PC-9 (cell line): ENCODE measurements around the gene SKI. TPM values are rescaled to one million over a fixed set of nuclear protein-coding genes. Genes with fewer than 3 reads are reported as not detected.

Source experiments
- BruUV-seq: library from RNA; stranded (reverse); fragments of 400-500 nt; replicated peaks from 2 replicates; lab custom pipeline; 2021; lab: Mats Ljungman, UMichigan
- CTCF ChIA-PET: fragments of 300-600 bp; sonication (Branson Sonifier 250); formaldehyde crosslinking; loops from one replicate; lab custom pipeline; 2022; ENCODE audit warnings: antibody characterized with exemption; lab: Charles Lee
- POLR2A ChIA-PET: fragments of 300-600 bp; sonication (Branson Sonifier 250); formaldehyde crosslinking; loops from one replicate; lab custom pipeline; 2022; ENCODE audit warnings: antibody characterized with exemption; ENCODE audit not compliant: unreplicated experiment; lab: Charles Lee
- DNase-seq, 2 experiments: peaks; one replicate each; pipeline versions ENCODE4 v3.0.0 to v3.0.0-alpha.2; 2015 to 2022; ENCODE audit warnings: mixed read lengths in 1 of 2
- H2AFZ ChIP-seq: fragments of 200-600 bp; sonication (generic); 2 replicates; pipeline ENCODE4 v1.8.1; 2017; ENCODE audit warnings: antibody characterized with exemption
- H3F3A ChIP-seq: fragments of 200-600 bp; sonication (generic); 2 replicates; pipeline ENCODE4 v1.8.1; 2017; ENCODE audit warnings: antibody characterized with exemption, mild to moderate bottlenecking, low read depth; ENCODE audit not compliant: insufficient read depth
- H3K27ac ChIP-seq: fragments of 200-600 bp; sonication (generic); 2 replicates; pipeline ENCODE4 v1.6.1; 2016; ENCODE audit warnings: mixed run types
- H3K27me3 ChIP-seq: fragments of 200-600 bp; sonication (generic); 2 replicates; pipeline ENCODE4 v1.6.1; 2016; ENCODE audit warnings: low read depth, mixed run types; ENCODE audit not compliant: insufficient read depth
- H3K36me3 ChIP-seq: fragments of 200-600 bp; sonication (generic); 2 replicates; pipeline ENCODE4 v1.6.1; 2016; ENCODE audit warnings: low read depth, mixed run types
- H3K4me1 ChIP-seq: fragments of 200-600 bp; sonication (generic); replicated peaks from 2 replicates; pipeline ENCODE4 v1.6.1; 2016; ENCODE audit warnings: mixed run types; ENCODE audit not compliant: insufficient read depth
- H3K4me2 ChIP-seq: fragments of 200-600 bp; sonication (generic); 2 replicates; pipeline ENCODE4 v1.6.1; 2017; ENCODE audit warnings: mixed run types
- H3K4me3 ChIP-seq: fragments of 200-600 bp; sonication (generic); 2 replicates; pipeline ENCODE4 v1.6.1; 2016; ENCODE audit warnings: mixed run types
- H3K79me2 ChIP-seq: fragments of 200-600 bp; sonication (generic); 2 replicates; pipeline ENCODE4 v1.6.1; 2017; ENCODE audit warnings: low read depth, mixed run types
- H3K9me2 ChIP-seq: fragments of 200-600 bp; sonication (generic); 2 replicates; pipeline ENCODE4 v1.8.1; 2017; ENCODE audit warnings: mild to moderate bottlenecking; ENCODE audit not compliant: insufficient read depth
- H3K9me3 ChIP-seq: fragments of 200-600 bp; sonication (generic); 2 replicates; pipeline ENCODE4 v1.8.1; 2016; ENCODE audit warnings: low read depth; ENCODE audit not compliant: insufficient read depth
- H4K20me1 ChIP-seq: fragments of 200-600 bp; sonication (generic); 2 replicates; pipeline ENCODE4 v1.8.1; 2017; ENCODE audit not compliant: insufficient read depth
- CTCF ChIP-seq: fragments of 200-600 bp; sonication (generic); conservative IDR thresholded peaks from 2 replicates; pipeline ENCODE4 v1.6.1; 2017; ENCODE audit warnings: mixed run types, antibody characterized with exemption, mild to moderate bottlenecking, moderate library complexity
- EZH2 ChIP-seq: fragments of 200-600 bp; sonication (generic); IDR thresholded peaks from 2 replicates; pipeline ENCODE4 v1.8.0; 2017; ENCODE audit warnings: antibody characterized with exemption, low read depth
- intact Hi-C: fragments of 100-400 bp; cut with micrococcal nuclease; formaldehyde crosslinking; loops from one replicate; pipeline ENCODE4 v1.10.0; 2022; ENCODE audit not compliant: unreplicated experiment
- total RNA-seq: library from RNA; stranded (reverse); gene quantifications from 2 replicates; pipeline ENCODE4 v1.2.3, GENCODE V29; 2021

Gene SKI
- total RNA-seq, 1 experiment from 2014 or later, result 36.2 TPM

DNA sequence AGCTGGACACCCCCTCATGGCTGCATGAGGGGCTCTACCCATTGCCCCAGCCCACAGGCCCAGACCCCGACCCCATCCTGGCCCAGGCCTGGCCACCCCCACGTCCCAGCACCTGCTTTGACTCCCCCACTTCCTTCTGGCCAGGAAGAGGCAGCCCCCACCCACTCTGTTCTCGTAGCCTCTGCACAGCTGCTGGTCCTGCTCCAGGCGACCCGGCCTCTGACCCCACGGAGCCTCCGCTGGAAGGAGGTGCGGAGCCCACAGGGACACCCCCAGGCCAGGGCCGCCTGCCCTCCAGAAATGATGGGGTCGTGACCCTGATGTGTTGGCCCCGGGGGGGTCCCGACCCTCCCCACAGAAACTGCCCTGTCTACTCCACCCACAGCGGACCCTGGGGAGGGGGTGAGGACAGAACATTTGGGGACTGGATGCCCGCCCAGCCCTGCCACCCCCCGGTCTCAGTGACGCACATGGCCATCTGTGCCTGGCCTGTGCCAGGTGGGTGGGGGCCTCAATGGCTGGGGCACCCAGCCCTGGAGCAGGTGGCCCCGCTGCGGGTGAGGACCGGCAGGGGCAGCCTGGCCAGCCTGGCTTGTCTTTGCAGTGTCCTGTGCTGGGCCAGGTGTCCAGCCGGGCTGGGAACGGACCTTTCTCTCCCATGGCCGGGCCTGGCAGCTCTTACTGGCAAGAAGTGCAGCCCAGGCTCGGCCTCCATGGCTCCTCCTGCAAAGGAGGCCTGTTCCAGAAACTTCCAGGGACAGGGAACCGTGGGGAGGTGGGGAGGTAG lies 84.6 kb downstream of the SKI start:
- intact Hi-C loops, result loop anchor here (5.0 to 10.0 kb wide), 3 partner anchors 80 to 222 kb away; partner anchors contain the start of genes HES5, MORN1, RER1 and SKI
- Histone ChIP-seq H3K9me3 (no peaks in the 10 kb centered on the region), H2AFZ (no peak overlapping the region), H3K27me3 (no peaks in the 10 kb centered on the region), H3K4me2 (no peak overlapping the region), H3K9me2 (no peaks in the 10 kb centered on the region), H3F3A (peaks cover 38% of the 10 kb centered on the region), H3K27ac (no peak overlapping the region), H3K4me1 (peaks cover 24% of the 10 kb centered on the region), H4K20me1 (no peaks in the 10 kb centered on the region), H3K79me2 (no peaks in the 10 kb centered on the region), H3K4me3 (no peak overlapping the region), H3K36me3 (no peaks in the 10 kb centered on the region)
- CTCF ChIA-PET, result no interaction called here
- DNase-seq, result no peak
- no TSS peak for BruUV-seq
- POLR2A ChIA-PET, result interaction anchor here (0.7 kb wide), 1 partner anchor 45 kb away, joined by 3 read pairs; no protein-coding TSS in a partner anchor
- no peak for TF ChIP-seq CTCF
- TF ChIP-seq EZH2, result no peak

DNA sequence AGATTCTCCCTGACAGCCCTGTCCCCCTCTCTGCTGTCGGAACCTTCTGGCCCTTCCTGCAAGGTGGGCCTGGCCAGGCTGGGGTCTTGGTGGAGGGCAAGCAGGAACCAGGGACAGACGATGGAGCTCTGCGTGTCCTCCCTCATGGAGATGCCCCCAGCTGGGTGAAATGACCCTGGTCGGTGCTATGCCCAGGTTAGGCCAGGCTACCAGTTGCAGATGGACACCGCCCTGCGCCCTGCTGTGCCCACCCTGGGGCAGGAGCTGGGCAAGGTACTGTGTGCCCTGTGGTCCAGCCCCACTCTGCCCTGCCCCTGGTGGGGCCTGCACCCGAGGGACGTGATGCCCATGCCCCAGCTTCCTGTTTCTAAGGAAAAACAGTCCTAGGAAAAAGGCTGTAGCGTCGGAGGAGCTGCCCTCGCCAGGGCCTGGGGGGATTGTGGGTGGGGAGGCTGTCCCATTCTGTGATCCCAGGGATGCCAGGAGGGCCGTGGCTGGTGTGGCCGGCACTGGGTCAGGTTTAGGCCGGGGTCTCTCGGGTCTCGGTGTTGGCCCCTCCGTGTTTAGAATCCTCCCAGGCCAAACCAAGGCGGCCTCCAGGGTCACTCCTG lies 85.6 kb downstream of the SKI start:
- POLR2A ChIA-PET, result no interaction called here
- no peak overlapping the region for H3K27ac ChIP-seq
- H2AFZ ChIP-seq, result no peak overlapping the region

More for the DNA sequence above, 85.6 kb downstream of the SKI start:
- no peaks in the 10 kb centered on the region for H3K9me2 ChIP-seq
- no peaks in the 10 kb centered on the region for H3K9me3 ChIP-seq
- peak overlapping the region; percentile 54 for H3K4me3 ChIP-seq
- intact Hi-C loops, result loop anchor here (5.0 to 10.0 kb wide), 3 partner anchors 79 to 221 kb away; partner anchors contain the start of genes HES5, MORN1, RER1 and SKI
- H4K20me1 ChIP-seq, result no peaks in the 10 kb centered on the region
- no peaks in the 10 kb centered on the region for H3K36me3 ChIP-seq
- no peaks in the 10 kb centered on the region for H3K79me2 ChIP-seq
- TSS peak; percentile 49 for BruUV-seq
- H3K4me1 ChIP-seq, result peaks cover 24% of the 10 kb centered on the region
- CTCF ChIA-PET, result no interaction called here
- TF ChIP-seq EZH2 (no peak), CTCF (no peak)
- H3K27me3 ChIP-seq, result no peaks in the 10 kb centered on the region
- H3K4me2 ChIP-seq, result peak overlapping the region; percentile 71
- peaks cover 29% of the 10 kb centered on the region; the same call in 1 of the 2 replicates for H3F3A ChIP-seq
- no peak for DNase-seq
